Type B pancreatic cell (in vitro differentiated cells): ENCODE results near the gene NEK1. TPM values are rescaled to one million over a fixed set of nuclear protein-coding genes. Genes with fewer than 3 reads are reported as not detected.
"Not testable (repeated sequence)": the region's sequence is repeated elsewhere in the genome, so short reads cannot be mapped to it uniquely, and the experiment has no call there.

Experiments used
- DNase-seq: peaks from one replicate; pipeline ENCODE4 v3.0.0; 2021; ENCODE audit warnings: mixed read lengths; ENCODE audit not compliant: unreplicated experiment; ENCODE audit errors: extremely low spot score
- H3K27ac Mint-ChIP-seq: 2 replicates; pipeline ENCODE4 v1.8.0; 2021; ENCODE audit warnings: mild to moderate bottlenecking, mixed read lengths
- H3K27me3 Mint-ChIP-seq: 2 replicates; pipeline ENCODE4 v1.8.0; 2021; ENCODE audit warnings: mixed read lengths
- H3K36me3 Mint-ChIP-seq: 2 replicates; pipeline ENCODE4 v1.8.0; 2021; ENCODE audit warnings: mixed read lengths
- H3K4me1 Mint-ChIP-seq: one replicate; pipeline ENCODE4 v1.8.0; 2021; ENCODE audit warnings: mixed read lengths; ENCODE audit not compliant: unreplicated experiment
- H3K4me3 Mint-ChIP-seq: 2 replicates; pipeline ENCODE4 v1.8.0; 2021; ENCODE audit warnings: mild to moderate bottlenecking, mixed read lengths
- H3K9me3 Mint-ChIP-seq: 2 replicates; pipeline ENCODE4 v1.8.0; 2021; ENCODE audit warnings: mixed read lengths
- total RNA-seq: library from RNA; stranded (reverse); gene quantifications from 2 replicates; pipeline ENCODE4 v1.2.1, GENCODE V29; 2021; ENCODE audit warnings: low replicate concordance
- TF ChIP-seq, protein P1 (sequence below): fragments of 200-600 bp; sonication (generic); conservative IDR thresholded peaks from 2 replicates; pipeline ENCODE4 v1.5.0; 2021; ENCODE audit warnings: antibody characterized with exemption, mild to moderate bottlenecking

Gene NEK1
- total RNA-seq, 1 donor from 2014 or later = 17.7 TPM

DNA sequence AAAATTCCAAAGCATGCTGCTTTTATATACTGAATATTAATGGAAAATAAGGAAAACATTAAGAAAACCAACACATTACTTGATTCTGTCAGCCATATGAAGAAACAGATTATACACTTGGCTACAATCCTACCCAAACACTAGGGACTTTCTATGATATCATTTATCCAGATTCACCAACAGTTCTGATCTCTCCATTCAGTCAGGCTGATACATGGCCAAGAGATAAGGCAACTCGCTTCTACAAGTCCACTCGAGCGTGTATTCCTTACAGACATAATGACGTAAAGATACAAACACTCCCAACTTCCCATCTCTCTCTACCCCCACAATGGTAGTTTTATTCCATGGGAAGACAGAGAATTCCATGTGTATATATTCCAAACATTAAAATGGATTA is 44.5 kb downstream of the NEK1 start:
- H3K27ac Mint-ChIP-seq = no peak overlapping the region

DNA sequence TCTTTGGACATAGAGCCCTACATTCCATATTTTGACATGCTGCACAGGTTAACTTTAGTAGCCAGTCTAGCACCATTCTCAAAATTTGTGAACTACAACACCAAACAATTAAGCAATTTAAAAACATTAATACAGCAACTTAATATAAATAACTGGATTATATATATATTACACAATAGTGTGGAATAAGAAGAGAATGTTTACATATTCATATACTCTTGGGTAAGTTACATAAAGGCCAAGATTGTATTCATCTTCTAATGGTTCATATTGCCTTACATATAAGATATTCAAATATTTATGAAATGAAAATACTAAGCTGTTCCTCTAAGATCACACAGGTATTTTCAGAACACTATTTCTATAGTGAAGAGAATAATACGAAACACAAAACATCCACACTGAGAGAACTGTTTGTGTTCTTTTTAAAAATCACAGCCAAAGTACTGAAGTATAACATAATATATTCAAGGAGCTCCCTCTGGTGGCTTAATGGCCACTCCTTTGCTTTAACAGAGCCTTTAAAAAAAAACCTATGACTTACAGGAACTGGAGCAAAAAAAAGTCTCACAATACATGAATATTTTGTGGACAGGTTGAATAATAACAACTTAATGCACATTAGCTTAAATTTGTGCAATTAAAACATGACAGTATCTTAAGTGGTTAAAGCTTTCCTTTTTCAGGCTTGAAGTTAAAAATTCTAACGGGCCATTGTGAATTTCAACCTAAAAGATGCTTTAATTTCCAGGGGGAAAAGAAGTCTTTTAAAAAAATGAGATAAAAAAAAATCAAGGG is 46.2 kb downstream of the NEK1 start:
- Mint-ChIP-seq H3K4me1 (peaks cover 3% of the 10 kb centered on the region), H3K9me3 (no peaks in the 10 kb centered on the region), H3K27me3 (no peaks in the 10 kb centered on the region), H3K4me3 (no peak overlapping the region), H3K27ac (peak overlapping the region; percentile 84), H3K36me3 (peaks cover 5% of the 10 kb centered on the region)
- TF ChIP-seq, protein P1, sequence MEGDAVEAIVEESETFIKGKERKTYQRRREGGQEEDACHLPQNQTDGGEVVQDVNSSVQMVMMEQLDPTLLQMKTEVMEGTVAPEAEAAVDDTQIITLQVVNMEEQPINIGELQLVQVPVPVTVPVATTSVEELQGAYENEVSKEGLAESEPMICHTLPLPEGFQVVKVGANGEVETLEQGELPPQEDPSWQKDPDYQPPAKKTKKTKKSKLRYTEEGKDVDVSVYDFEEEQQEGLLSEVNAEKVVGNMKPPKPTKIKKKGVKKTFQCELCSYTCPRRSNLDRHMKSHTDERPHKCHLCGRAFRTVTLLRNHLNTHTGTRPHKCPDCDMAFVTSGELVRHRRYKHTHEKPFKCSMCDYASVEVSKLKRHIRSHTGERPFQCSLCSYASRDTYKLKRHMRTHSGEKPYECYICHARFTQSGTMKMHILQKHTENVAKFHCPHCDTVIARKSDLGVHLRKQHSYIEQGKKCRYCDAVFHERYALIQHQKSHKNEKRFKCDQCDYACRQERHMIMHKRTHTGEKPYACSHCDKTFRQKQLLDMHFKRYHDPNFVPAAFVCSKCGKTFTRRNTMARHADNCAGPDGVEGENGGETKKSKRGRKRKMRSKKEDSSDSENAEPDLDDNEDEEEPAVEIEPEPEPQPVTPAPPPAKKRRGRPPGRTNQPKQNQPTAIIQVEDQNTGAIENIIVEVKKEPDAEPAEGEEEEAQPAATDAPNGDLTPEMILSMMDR = peak; percentile 86
- no peak for DNase-seq

More for the DNA sequence above, 44.5 kb downstream of the NEK1 start:
- Mint-ChIP-seq H3K4me1 (peaks cover 3% of the 10 kb centered on the region), H3K4me3 (no peak overlapping the region), H3K27me3 (no peaks in the 10 kb centered on the region), H3K36me3 (peaks cover 15% of the 10 kb centered on the region), H3K9me3 (no peaks in the 10 kb centered on the region)
- DNase-seq = no peak
- TF ChIP-seq, protein P1 = no peak

DNA sequence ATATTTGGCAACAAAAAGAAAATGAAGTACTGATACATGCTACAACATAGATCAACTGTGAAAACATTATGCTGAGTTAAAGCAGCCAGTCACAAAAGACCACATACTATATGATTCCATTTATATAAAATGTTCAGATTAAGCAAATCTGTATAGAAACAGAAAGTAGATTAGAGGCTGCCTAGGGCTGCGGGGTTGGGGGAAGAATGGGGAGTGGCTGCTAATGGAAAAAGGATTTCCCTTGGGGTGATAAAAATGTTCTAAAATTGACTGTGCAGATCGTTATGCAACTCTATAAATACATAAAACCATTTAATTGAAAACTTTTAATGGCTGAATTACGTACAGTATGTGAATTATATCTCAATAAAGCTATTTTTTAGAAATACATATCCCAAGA is 46.8 kb downstream of the NEK1 start:
- peaks cover 3% of the 10 kb centered on the region for H3K36me3 Mint-ChIP-seq
- no peak overlapping the region for H3K27ac Mint-ChIP-seq
- no peak overlapping the region for H3K4me3 Mint-ChIP-seq
- H3K9me3 Mint-ChIP-seq = no peaks in the 10 kb centered on the region
- H3K4me1 Mint-ChIP-seq = peaks cover 3% of the 10 kb centered on the region
- TF ChIP-seq, protein P1 = no peak
- H3K27me3 Mint-ChIP-seq = no peaks in the 10 kb centered on the region
- no peak for DNase-seq

DNA sequence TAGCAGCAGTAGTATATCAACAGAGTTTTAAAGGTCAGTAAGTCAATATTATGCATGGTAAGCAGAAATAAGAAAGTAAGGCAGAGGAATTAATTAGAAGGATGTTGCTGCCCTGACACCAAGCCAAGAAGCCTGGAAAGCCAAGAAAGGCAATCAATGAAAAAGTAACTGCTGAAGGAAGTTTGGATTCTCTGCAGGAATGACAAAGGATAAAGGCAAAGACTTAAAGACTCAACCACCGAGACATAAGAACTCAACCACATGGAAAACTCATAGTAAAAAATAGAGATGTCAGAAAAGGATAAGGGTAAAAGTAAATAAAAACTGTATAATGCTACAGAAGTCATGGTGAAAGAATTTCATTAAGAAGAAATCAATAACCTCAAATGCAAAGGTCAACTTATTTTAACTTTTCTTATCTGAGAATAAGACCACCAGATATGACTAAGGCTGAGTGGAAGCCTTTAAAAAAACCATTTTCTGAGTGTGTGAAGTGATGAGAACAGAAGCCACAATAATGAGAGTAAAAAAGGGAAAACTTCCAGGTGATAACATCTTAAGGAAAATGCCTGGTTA is 55.2 kb downstream of the NEK1 start:
- Mint-ChIP-seq H3K36me3 (peaks cover 30% of the 10 kb centered on the region), H3K27me3 (no peaks in the 10 kb centered on the region), H3K4me3 (no peak overlapping the region), H3K9me3 (no peaks in the 10 kb centered on the region), H3K27ac (no peak overlapping the region), H3K4me1 (peaks cover 5% of the 10 kb centered on the region)
- TF ChIP-seq, protein P1 = no peak
- no peak for DNase-seq

DNA sequence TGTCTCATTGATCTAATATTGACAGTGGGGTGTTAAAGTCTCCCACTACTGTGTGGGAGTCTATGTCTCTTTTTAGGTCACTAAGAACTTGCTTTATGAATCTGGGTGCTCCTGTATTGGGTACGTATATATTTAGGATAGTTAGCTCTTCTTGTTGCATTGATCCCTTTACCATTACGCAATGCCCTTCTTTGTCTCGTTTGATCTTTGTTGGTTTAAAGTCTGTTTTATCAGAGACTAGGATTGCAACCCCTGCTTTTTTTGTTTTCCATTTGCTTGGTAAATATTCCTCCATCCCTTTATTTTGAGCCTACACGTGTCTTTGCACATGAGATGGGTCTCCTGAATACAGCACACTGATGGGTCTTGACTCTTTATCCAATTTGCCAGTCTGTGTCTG is 65.8 kb downstream of the NEK1 start:
- not testable (repeated sequence) for DNase-seq, H3K4me1 Mint-ChIP-seq, H3K27me3 Mint-ChIP-seq, H3K4me3 Mint-ChIP-seq, H3K27ac Mint-ChIP-seq
- H3K36me3 Mint-ChIP-seq = peaks cover 17% of the 10 kb centered on the region
- peaks cover 23% of the 10 kb centered on the region for H3K9me3 Mint-ChIP-seq

DNA sequence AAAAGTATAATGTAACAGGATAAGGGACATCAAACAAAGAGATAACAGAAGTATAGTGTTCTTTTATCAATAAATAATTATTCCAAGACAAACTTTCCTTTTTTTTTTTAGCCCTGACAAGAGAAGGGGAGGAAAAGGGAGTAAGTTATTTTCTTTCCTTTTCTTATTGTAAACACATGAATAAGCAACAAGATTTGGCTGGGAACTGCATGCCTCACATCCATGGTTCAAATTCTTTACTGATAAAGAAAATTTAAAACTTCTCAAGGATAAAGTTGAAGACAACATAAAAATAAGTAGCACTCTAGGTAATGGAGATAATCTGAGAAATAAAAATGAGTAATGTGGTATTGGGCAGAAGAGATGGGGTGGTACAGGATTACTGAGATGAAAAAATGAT is 71.6 kb downstream of the NEK1 start:
- TF ChIP-seq, protein P1 = no peak
- H3K27me3 Mint-ChIP-seq = no peaks in the 10 kb centered on the region
- H3K9me3 Mint-ChIP-seq = peaks cover 10% of the 10 kb centered on the region
- H3K27ac Mint-ChIP-seq = no peak overlapping the region
- H3K36me3 Mint-ChIP-seq = peaks cover 8% of the 10 kb centered on the region
- H3K4me1 Mint-ChIP-seq = no peaks in the 10 kb centered on the region
- no peak overlapping the region for H3K4me3 Mint-ChIP-seq
- DNase-seq = no peak
